Right lobe of liver (tissue), 6 donors: Measurements from ENCODE around the gene SERPINA3. TPM values are rescaled to one million over a fixed set of nuclear protein-coding genes. Genes with fewer than 3 reads are reported as not detected.

Experiments used
- ATAC-seq, 4 donors: fragments of 200-7000 bp; cut with Tn5 transposase; one replicate each; pipeline ENCODE4 v1.9.1; 2020; ENCODE audit warnings: mild to moderate bottlenecking in 4 of 4, moderate library complexity in 4 of 4
- DNase-seq, 3 donors: peaks; one replicate each; pipeline ENCODE4 v3.0.0-alpha.2; 2020
- H3K27ac ChIP-seq, 3 donors: fragments of 200-600 bp; one replicate each; pipeline ENCODE4 v1.8.0; 2022
- H3K27me3 ChIP-seq, 2 donors: fragments of 200-600 bp; one replicate each; pipeline ENCODE4 v1.8.0; 2022
- H3K36me3 ChIP-seq, 4 donors: fragments of 200-600 bp; sonication (generic) in 1 of 4; one replicate each; pipeline versions ENCODE4 v1.5.1 to v1.8.0; 2017 to 2022; ENCODE audit warnings: control low read depth in 1 of 4
- H3K4me1 ChIP-seq, 4 donors: fragments of 200-600 bp; sonication (generic) in 1 of 4; one replicate each; pipeline versions ENCODE4 v1.5.1 to v1.8.0; 2017 to 2022; ENCODE audit warnings: control low read depth in 1 of 4
- H3K4me3 ChIP-seq, 3 donors: fragments of 200-600 bp; one replicate each; pipeline ENCODE4 v1.8.0; 2022
- H3K9me3 ChIP-seq, 4 donors: fragments of 200-600 bp; sonication (generic) in 1 of 4; one replicate each; pipeline versions ENCODE4 v1.5.1 to v1.8.0; 2017 to 2022; ENCODE audit warnings: control low read depth in 1 of 4
- POLR2A ChIP-seq: fragments of 450-650 bp; IDR thresholded peaks from one replicate; pipeline ENCODE4 v1.6.1; 2017; ENCODE audit warnings: antibody characterized with exemption, mild to moderate bottlenecking
- WGBS: methylation state at CpG from one replicate; pipeline ENCODE4 v1.1.6; 2018; ENCODE audit warnings: low coverage, low lambda C conversion rate; ENCODE audit not compliant: insufficient coverage; ENCODE audit errors: missing lambda C conversion rate; 5-methylcytosine and 5-hydroxymethylcytosine counted together
- intact Hi-C, 2 donors: fragments of 100-400 bp; cut with DNase I; formaldehyde crosslinking; loops; one replicate each; pipeline versions ENCODE4 v1.11.2 to v1.14.1; 2022
- total RNA-seq, 6 experiments: library from RNA; depleted of rRNA in 2 of 6; stranded (reverse); fragments of >200 nt in 2 of 6; fragmentation: NEBNext Ultra II Directional in 3 of 6; extraction: Animal tissue kit (Norgen Biotek cat#: 25700) in 3 of 6; gene quantifications; one replicate each; pipeline versions ENCODE4 v1.1.0 to v1.2.4, GENCODE V29; 2016 to 2023
- TF ChIP-seq, protein P1 (sequence below), 4 donors: fragments of 200-600 bp in 3 of 4; fragments of 450-650 bp in 1 of 4; IDR thresholded peaks; one replicate each; pipeline versions ENCODE4 v1.5.1 to v1.8.0; 2016 to 2022; ENCODE audit warnings: antibody characterized with exemption in 4 of 4, mild to moderate bottlenecking in 2 of 4
- donor health status: DM: no; HTN: yes; CAD: no.
- donor health status: DM: no; HTN: no; CAD: no.
- donor health status: DM: no; HTN: no; CAD: no.
- donor health status: DM: no; HTN: yes; CAD: no.
- donor health status: DM: no; HTN: yes; CAD: no.

SERPINA3 gene
- total RNA-seq, 6 experiments from 2014 or later: 5,211 to 12,749 (median 8,707) TPM

DNA sequence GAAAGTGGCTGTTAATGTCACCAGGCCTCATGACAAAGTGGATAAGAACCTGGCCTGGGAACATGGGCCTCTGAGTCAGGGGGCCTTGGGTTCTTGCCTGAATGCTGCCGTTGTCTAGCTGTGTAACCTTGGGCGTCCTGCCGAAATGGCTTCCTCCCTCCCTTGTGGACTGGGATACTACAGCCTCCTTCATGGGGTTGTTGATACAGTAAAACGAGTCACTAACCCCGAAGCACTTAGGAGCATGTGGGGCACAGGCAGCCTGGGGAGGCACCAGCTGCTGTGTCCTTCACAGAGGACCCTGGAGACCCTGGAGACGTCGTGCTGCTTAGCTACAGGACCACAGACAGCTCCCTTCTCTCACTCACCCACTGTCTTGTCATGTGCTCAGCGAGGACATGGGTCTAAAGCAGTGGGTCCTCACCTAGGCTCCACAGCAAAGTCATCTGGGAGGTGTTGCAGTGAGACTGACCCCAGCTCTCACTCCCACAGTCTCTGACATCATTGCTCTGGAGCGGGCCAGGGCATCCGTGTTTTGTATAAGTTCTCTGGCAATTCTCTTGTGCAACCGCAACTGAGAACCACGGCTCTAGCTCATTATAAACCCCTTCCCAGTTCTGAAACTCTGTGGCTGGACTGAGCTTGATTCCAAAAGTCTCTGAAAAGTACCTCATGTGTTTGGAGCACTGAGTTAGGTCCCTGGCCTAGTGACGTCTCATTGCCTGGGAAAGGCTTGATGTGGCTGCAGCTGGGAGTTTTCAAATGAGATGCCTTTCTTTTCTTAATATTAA, 42.1 kb downstream of the SERPINA3 start:
- no peak overlapping the region for H3K27ac ChIP-seq
- intact Hi-C loops: no loop called here
- ATAC-seq (no peak), DNase-seq (peak in 1 of 3 donors; percentile 17)
- TF ChIP-seq, protein P1, sequence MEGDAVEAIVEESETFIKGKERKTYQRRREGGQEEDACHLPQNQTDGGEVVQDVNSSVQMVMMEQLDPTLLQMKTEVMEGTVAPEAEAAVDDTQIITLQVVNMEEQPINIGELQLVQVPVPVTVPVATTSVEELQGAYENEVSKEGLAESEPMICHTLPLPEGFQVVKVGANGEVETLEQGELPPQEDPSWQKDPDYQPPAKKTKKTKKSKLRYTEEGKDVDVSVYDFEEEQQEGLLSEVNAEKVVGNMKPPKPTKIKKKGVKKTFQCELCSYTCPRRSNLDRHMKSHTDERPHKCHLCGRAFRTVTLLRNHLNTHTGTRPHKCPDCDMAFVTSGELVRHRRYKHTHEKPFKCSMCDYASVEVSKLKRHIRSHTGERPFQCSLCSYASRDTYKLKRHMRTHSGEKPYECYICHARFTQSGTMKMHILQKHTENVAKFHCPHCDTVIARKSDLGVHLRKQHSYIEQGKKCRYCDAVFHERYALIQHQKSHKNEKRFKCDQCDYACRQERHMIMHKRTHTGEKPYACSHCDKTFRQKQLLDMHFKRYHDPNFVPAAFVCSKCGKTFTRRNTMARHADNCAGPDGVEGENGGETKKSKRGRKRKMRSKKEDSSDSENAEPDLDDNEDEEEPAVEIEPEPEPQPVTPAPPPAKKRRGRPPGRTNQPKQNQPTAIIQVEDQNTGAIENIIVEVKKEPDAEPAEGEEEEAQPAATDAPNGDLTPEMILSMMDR (IDR thresholded peaks at IDR 0.05): no peak
- TF ChIP-seq POLR2A: no peak
- H3K27me3 ChIP-seq: no peaks in the 10 kb centered on the region
- H3K4me3 ChIP-seq: no peak overlapping the region
- no peaks in the 10 kb centered on the region for H3K36me3 ChIP-seq
- H3K9me3 ChIP-seq: no peaks in the 10 kb centered on the region
- 85% methylated on average over 5 of the region's 13 CpGs for WGBS
- no peaks in the 10 kb centered on the region for H3K4me1 ChIP-seq

DNA sequence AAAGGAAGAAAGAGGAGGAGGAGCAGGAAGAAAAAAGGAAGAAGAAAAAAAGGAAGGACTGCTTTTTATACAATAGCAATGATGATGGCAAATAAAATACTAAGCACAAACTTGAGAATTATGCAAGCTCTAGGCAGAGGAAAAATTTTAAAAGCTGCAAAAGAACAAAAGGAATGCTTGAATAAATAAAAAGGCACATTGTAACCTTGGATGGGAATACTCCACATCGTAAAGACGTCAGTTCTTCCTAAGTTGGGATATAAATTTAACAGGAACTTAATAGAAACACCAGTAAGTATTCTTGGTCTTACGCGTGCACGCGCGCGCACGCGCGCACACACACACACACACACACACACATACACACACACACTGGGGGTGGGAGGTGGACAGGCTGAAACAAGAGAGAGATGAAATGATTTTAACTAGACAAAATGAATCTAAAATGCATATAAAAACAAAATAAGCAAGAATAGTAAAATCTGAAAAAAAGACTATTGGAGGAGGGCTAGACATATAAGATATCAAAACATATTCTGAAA, 43.0 kb downstream of the SERPINA3 start:
- TF ChIP-seq, protein P1 (IDR thresholded peaks at IDR 0.05): no peak
- TF ChIP-seq POLR2A: no peak
- Histone ChIP-seq H3K9me3 (no peaks in the 10 kb centered on the region), H3K27ac (no peak overlapping the region), H3K4me1 (no peaks in the 10 kb centered on the region), H3K4me3 (no peak overlapping the region), H3K27me3 (no peaks in the 10 kb centered on the region), H3K36me3 (no peaks in the 10 kb centered on the region)
- WGBS: 59% methylated on average over 11 of the region's 11 CpGs
- ATAC-seq: no peak
- intact Hi-C loops: no loop called here
- no peak for DNase-seq

DNA sequence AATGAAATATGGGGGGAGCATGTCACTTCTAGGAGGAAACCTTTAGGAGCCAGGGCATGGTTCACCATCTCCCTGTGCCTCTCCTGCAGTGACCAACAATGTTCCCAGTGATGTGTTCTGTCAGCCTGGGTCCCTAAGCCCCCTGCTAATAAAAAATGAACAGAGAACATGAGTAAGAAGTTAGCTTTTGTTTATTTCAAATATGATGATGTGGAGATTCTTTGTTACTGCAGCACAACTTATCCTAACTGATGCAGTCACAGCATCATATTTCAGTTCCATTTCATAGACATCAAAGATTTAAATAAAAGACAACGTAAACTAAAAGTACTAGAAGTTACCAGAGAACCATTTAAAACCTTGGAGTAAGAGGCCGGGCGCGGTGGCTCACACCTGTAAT, 43.9 kb downstream of the SERPINA3 start:
- no peak for ATAC-seq

DNA sequence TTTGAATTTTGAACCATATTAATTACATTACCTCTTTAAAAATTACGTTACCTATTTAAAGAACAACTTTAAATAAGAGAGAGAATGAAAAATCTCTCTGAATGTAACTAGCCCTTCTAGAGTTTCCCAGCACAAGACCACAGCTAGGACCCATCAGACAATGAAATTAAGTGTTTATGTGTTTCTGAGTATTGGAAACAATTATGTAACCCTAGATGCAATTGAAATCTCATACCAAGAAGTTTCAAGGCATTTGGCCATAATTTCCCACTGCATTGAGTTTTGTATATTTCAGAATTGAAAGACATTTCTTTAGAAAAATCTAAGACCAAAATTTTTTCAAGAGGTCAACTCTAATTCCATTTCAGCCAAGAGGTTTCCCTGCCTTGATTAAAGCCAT, 47.1 kb downstream of the SERPINA3 start:
- no peaks in the 10 kb centered on the region for H3K36me3 ChIP-seq
- no peaks in the 10 kb centered on the region for H3K9me3 ChIP-seq
- H3K4me1 ChIP-seq: no peaks in the 10 kb centered on the region
- ATAC-seq (no peak), DNase-seq (no peak)
- H3K4me3 ChIP-seq: no peak overlapping the region
- no peak overlapping the region for H3K27ac ChIP-seq
- 85% methylated on average over 1 of the region's 1 CpG for WGBS
- TF ChIP-seq, protein P1 (IDR thresholded peaks at IDR 0.05): no peak
- no peak for TF ChIP-seq POLR2A
- intact Hi-C loops: no loop called here
- no peaks in the 10 kb centered on the region for H3K27me3 ChIP-seq

More for the DNA sequence above, 43.9 kb downstream of the SERPINA3 start:
- Histone ChIP-seq H3K27me3 (no peaks in the 10 kb centered on the region), H3K36me3 (no peaks in the 10 kb centered on the region), H3K27ac (no peak overlapping the region), H3K4me1 (no peaks in the 10 kb centered on the region), H3K4me3 (no peak overlapping the region), H3K9me3 (no peaks in the 10 kb centered on the region)
- WGBS: 89% methylated on average over 4 of the region's 4 CpGs
- intact Hi-C loops: no loop called here
- TF ChIP-seq POLR2A: no peak
- TF ChIP-seq, protein P1 (IDR thresholded peaks at IDR 0.05): no peak
- DNase-seq: peak in 1 of 3 donors; percentile 9
